DMS79 treated with DMSO at 0.1 percent for 48 hours (cell line): Measurements from ENCODE around the gene SLC39A11.
A peak's percentile ranks its signal among the peaks of the same experiment; 100 is the strongest.
"Not testable (repeated sequence)": the region's sequence is repeated elsewhere in the genome, so short reads cannot be mapped to it uniquely, and the experiment has no call there.

Experiments
- DNase-seq: peaks from one replicate; lab custom pipeline; 2025; lab: John Stamatoyannopoulos, UW

SLC39A11 gene, protein sequence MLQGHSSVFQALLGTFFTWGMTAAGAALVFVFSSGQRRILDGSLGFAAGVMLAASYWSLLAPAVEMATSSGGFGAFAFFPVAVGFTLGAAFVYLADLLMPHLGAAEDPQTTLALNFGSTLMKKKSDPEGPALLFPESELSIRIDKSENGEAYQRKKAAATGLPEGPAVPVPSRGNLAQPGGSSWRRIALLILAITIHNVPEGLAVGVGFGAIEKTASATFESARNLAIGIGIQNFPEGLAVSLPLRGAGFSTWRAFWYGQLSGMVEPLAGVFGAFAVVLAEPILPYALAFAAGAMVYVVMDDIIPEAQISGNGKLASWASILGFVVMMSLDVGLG

DNA sequence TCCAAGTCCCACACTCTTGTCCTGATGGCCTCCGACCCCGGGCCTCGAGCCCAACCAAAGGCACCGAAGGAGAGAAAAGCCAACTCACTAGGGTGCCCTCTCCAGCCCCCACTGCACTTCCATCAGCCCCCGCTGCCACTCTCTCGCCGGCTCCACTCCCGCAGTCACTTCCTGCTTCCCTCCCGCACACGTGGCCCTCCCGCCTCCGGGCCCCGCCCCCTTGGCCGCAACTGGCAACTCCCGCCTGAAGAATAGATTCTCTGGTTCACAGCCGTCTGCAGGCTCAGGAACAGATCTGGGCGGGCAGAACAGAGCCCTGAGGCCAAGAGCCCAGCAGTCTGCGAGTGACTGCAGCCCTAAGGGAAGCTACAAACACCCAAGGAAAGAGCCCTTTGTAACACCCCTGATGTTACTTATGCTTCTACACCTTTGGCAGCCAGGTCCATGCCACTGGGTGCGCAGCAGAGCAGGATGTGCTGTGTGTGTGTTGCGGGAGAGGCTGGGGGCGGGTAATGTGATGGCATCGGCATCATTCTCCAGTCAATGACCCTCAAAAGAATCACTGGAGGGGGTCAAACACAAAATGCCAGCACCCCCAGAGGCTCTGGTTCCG is at the start of gene SLC39A11:
Gene SLC39A11, minus strand, starts transcription at position 166 of the 613 bp plus-strand sequence. CDS start 3,924 bp downstream, outside the sequence.
- DNase-seq: peak; percentile 70

DNA sequence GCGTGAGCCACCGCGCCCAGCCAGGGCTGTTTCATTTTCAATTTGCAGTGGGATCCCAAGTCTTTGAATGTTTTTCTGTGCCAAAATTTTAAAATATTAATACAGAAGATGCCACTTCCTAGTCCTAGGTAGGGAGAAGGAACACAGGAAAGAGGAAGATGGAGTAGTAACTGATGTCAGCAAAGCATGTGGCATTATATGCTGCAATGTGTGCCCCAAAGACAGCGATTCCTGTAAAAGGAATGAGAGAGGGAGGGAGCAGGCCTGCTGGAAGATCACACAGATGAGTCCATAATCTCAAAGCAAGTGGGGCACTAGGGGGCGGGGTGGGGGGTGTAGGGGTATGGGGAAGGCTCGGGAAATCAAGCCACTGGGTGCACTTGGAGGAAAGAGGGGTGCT is 48.9 kb upstream of the SLC39A11 start:
- no peak for DNase-seq

DNA sequence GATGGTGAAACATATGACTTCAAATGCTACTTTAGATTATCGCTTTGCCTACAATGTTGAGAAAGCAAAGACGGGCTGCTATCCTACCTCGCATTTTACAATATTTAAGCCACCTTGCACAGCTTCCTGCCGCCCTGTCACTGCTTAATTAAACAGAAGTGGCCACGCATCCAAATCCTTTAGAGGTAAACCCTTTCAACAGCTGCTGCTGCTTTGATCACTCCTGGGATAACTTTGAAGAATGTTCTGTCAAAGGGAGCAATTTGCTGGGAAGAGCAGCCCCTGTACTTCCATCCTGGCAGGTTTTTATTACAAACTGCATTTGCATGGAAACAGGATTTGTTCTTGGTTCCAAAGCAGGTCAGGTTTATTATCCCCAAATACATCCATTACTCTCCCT is 48.1 kb upstream of the SLC39A11 start:
- no peak for DNase-seq

DNA sequence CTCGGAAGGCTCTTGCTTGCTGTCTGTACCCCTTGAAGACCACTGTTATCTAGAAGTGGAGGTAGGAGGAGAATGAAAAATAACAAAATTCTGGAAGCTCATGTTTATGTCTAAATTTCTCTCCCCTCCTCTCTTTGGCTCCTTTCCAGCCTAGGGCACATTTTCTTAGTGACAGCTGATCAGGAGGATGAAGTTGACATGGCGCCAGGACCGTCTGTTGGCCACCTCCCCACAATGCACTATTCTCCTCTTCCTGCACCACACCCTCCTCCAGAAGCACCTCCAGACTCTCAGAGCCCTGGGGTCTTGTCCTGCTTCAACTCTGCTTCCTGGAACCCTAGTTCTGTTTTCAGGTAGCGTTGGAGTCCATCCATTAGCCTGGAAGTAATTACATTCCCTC is 46.8 kb upstream of the SLC39A11 start:
- no peak for DNase-seq

DNA sequence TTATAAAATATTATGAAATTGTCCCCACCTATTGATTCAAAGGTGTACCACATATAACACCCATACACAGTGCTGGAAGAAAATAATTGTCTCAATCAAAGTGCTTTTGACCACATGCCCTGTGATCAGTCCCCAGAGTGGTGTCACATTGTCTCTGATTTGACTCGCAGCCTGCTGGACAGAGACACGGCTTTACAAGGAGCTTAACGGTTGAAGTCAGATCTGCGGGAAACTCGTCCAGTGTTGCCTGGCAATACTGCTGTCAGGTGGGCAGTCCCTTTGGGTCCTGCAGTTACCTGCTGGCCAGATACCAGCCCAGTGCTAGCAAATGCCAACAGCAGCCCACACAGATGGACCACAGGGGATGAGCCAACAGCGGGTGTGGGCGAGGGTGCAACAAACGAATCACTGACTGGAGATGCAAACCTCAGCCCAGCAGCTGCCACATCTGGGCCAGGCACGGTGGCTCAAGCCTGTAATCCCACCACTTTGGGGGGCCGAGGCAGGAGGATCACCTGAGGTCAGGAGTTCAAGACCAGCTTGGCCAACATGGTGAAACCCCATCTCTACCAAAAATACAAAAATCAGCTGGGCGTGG is 46.2 kb upstream of the SLC39A11 start:
- peak; percentile 8 for DNase-seq

DNA sequence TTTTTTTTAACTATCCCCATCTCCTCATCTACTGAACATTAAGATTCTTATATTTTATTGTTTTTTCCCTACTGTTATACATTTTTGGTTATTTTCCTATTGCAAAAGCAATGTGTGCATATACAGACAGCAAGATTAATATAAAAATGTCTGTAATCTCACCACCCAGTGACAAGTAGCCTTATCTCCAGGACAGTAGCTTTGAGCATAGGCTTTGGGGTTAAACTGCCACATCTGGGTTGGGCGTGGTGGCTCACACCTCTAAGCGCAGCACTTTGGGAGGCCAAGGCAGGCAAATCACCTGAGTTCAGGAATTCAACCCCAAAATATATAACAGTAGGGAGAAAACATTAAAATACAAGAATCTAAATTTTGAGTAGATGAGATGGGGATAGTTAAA is 44.9 kb upstream of the SLC39A11 start:
- no peak for DNase-seq

DNA sequence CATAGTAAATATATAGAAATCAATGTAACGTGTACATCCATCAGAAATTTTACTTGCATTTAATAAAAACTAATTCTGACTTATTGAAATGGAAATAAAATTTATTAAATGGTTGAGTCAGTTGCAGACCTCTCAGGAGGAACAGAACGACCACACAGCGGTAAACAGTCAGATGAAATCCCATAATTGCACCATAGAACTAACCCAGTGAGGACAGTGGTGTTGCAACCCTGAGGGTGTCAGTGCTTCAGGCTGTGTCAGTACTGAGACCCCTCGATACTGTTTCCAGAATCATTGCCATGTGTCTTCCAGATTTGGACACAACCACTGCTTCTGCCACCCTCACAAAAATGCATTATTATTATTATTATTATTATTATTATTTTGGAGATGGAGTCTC is 43.3 kb upstream of the SLC39A11 start:
- no peak for DNase-seq

DNA sequence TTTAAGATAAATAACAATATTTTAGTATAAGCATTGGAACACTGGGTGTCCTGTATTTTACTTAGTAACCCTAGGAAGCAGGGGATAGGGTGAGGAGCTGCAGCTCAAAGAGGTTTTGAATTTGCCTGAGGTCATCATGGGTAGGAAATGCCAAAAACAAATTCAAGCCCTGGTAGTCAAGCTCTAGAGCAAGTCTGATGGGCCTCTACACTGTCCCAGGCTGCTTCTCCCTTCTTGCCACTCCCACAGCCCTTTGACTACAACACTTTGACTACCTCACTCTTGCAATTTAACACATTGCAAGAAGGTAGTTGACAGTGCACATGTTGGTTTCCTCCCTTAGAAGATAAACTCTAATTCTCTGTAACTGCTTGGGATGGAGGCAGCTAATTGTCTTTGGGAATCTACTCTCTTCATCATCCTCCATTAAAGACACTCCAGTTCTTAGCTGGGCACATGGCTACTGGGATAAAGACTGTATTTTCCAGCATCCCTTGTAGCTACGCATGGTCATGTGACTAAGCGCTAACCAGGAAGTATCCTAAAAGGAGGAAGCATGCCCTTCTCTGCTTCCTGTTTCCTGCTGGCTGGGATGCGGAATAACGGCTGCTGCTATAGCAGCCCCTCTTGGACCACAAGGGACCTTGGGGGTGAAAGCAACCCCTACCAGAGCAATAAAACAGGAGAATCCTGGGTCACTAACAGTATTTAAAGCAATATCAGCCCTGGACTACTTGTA is 41.6 kb upstream of the SLC39A11 start:
- DNase-seq: no peak

DNA sequence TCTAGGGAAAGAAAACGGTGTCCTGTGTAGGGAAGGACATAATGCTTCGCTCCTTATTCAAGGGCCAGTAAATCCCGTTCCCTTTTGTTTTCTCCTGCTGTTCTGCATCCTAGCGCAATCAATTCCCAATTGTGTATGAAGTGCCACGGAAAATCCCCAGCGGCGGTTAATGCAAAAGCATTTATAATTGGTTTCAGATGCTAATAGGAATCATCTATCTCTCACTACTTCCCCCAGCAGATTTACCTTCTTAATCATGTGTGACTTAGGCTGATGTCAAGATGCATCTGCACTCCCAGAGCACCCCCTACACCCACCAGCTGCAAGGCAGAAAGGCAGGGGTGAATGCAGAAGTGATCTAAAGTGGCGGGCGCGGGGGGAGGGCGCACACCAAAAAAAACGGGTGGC is 39.6 kb upstream of the SLC39A11 start:
- no peak for DNase-seq

DNA sequence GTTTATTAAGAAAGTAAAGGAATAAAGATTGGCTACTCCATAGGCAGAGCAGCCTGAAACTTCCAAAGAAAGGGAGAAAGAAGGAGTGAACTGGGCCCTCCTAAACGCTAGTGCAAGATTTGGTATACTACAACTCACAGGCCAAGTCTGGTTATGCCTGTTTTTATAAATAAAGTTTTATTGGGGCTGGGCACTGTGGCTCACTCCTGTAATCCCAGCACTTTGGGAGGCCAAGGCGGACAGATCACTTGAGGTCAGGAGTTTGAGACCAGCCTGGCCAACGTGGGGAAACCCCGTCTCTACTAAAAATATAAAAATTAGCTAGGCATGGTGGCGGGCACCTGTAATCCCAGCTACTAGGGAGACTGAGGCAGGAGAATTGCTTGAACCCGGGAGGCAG is 39.0 kb upstream of the SLC39A11 start:
- not testable (repeated sequence) for DNase-seq

- DNase-seq: no peak
Observed at GRCh38 chr17:73130977-73131376, 38.5 kb upstream of the SLC39A11 start.

- no peak for DNase-seq
Observed at GRCh38 chr17:73128496-73128895, 36.0 kb upstream of the SLC39A11 start.

DNA sequence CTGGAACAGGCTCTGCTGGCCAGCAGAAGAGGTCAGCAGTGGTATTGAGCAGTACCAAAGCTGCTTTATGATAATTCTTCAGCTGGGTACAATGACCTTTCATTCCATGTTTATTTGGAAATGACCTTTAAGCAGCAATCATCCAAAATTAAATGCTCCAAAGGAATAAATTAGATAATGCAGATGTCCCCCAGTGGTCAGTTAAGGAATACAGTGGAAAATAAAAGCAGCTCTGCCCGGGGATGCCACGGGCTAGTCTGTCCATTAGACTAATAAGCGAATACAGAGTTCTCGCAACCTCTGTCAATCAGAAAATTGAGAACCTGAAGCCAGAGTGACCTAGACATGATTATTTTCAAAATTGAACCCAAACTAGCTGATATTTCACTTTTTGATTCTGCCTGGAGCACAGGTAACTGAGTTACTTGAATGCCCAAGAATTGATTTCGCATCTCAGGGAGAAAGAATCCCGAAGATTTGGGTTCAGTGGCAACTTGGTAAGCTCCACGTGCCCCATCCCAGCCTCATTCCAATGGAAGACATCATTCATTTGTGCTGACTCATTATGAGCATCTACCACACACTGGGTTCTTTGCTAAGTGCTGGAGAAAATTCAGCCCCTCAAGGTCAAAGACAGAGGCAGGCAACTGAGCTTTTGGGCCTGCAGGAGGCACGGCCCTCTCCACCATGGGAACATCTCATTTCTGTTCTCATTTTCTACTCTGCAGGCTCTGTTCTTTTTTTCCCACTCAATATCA is 34.4 kb upstream of the SLC39A11 start:
- no peak for DNase-seq

DNA sequence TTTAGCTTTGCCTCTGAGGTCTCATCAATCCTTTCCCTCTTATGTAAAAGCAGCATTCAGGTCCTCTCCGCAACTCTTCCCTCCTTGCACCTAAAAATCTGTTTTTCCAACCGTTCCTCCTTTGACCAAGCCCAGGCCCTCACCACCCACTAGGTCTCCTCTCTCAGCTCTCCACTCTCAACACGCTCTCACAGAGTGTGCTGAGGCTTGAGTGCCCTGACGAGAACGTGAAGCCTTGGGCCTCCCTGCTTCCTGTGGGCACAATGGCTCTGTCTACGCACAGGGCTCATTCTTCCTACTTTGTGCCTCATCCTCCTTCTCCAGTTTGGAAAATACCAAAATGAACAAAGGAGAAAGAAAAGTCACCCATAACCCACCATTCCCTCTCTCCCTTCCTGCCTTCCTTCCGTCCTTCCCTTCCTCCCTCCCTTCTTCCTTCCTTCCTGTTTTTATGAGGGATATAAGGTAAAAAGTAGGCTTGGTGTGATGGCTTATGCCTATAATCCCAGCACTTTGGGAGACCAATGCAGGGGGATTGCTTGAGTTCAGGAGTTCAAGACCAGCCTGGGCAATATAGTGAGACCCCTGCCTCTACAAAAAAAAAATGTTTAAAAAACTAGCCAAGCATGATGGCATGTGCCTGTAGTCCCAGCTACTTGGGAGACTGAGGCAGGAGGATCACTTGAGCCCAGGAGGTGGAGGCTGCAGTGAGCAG is 31.3 kb upstream of the SLC39A11 start:
- no peak for DNase-seq

GRCh38 chr17:73122953-73123605 is 30.6 kb upstream of the SLC39A11 start:
- DNase-seq: no peak

- no peak for DNase-seq
Observed at GRCh38 chr17:73121506-73121905, 29.0 kb upstream of the SLC39A11 start.

DNA sequence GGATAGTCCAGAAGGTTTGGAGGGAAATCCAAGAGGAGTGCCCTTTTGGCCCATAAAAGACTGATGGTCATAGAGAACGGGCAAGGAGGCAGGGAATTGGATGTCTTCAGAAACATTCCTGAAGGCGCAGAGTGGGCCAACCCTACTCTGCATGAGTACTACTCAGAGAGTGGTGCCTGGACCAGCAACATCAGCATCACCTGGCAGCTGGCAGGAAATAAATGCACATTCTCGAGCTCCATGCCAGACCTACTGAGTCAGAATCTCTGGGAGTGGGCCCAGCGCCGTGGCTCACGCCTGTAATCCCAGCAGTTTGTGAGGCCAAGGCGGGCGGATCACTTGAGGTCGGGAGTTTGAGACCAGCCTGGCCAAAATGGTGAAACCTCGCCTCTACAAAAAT is 27.1 kb upstream of the SLC39A11 start:
- DNase-seq: no peak

DNA sequence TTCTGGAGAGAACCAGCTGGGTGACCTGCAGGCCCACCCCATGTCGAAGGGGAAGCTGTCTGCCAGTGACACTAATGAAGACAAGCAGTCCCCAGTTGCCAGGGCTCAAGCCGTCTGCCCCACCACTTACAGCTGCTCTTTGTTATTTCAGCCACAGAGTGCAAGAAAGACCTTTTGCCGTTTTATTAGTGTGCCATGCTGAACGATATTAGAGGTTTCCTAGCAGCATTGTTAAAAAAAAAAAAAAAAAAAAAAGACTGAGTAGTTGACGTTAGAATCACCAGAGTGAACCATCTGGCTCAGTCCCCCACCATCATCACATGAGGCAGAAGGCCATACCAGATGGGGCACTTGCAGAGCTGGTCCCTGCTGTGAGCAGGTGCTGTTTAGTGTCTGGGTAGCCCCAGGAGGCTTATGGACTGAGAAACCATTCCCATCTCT is 26.5 kb upstream of the SLC39A11 start:
- peak; percentile 22 for DNase-seq

- no peak for DNase-seq
Observed at GRCh38 chr17:73118139-73118538, 25.7 kb upstream of the SLC39A11 start.

- DNase-seq: no peak
Observed at GRCh38 chr17:73112246-73112645, 19.8 kb upstream of the SLC39A11 start.

GRCh38 chr17:73111386-73111785 is 18.9 kb upstream of the SLC39A11 start:
- DNase-seq: no peak
